T47D (cell line): ENCODE results near the gene OR2AT4.
"Not testable (repeated sequence)": the region's sequence is repeated elsewhere in the genome, so short reads cannot be mapped to it uniquely, and the experiment has no call there.

ENCODE experiments used
- DNase-seq, 2 experiments: peaks; one replicate each; pipeline versions ENCODE4 v3.0.0 to v3.0.0-alpha.2; 2011 to 2012; ENCODE audit warnings: low read depth in 1 of 2, low spot score in 1 of 2
- JUND ChIP-seq: IDR thresholded peaks from 2 replicates; pipeline ENCODE4 v1.6.1; 2012; ENCODE audit warnings: low read depth
- in situ Hi-C: cut with HindIII; loops from 2 replicates; pipeline ENCODE4 v1.10.0; 2016; ENCODE audit warnings: low sequenced_read_pairs, low pct_unique_long_range_greater_than_20kb

OR2AT4 gene

GRCh38 chr11:75097173-75097557, 489 bp upstream of the OR2AT4 start:
- no peak for TF ChIP-seq JUND
- in situ Hi-C loops = no loop called here

GRCh38 chr11:75094382-75094781, 2.3 kb downstream of the OR2AT4 start:
- in situ Hi-C loops = not testable (repeated sequence)

More at GRCh38 chr11:75097173-75097557, 489 bp upstream of the OR2AT4 start:
- DNase-seq = no peak

GRCh38 chr11:75090671-75091177, 6.0 kb downstream of the OR2AT4 start:
- no peak for TF ChIP-seq JUND
- in situ Hi-C loops = no loop called here
- no peak for DNase-seq

More at GRCh38 chr11:75094382-75094781, 2.3 kb downstream of the OR2AT4 start:
- DNase-seq = not testable (repeated sequence)

DNA sequence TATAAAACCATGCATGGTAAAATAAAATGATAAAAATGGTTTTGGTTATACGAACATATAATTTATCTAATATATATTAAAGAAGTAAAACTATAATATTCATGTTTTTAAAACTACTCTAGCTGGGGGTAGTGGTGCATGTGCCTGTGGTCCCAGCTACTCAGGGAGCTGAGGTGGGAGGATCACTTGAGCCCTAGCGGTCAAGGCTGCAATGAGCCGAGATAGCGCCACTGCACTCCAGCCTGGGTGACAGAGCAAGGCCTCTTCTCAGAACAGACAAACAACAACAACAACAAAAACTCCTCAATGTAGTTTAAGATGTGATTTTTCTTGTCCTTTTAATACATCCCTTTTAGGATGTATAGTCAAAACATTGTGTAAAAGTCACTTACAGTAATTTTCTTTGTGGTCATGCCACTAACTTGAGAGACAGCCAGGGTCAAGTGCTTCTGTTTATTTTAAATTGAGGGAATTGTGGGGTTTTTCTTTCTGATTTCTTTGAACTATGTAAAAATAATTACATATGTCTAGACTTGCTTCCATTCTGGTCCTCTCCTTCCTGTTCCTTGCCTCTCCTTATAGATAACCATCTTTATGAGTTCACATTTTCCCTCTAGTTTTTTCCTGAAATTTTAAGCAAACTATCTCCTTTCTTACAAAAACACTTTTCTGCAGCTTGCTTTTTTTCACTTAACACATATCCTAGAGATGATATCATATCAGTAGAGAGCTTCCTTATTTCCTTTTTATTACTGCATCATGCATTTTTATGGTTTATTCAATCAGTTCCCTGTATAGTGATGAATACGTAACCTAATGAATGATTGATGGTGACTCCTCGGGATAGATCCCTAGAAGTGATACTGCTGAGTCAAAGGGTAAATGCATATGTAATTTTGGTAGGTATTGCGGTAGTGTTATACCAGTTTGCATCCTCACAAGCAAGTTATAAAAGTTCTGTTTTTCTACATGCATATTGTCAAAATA, 9.1 kb downstream of the OR2AT4 start:
- no peak for DNase-seq
- in situ Hi-C loops = no loop called here
- no peak for TF ChIP-seq JUND

GRCh38 chr11:75084883-75085282, 11.8 kb downstream of the OR2AT4 start:
- in situ Hi-C loops = no loop called here
- TF ChIP-seq JUND = no peak
- DNase-seq = no peak

DNA sequence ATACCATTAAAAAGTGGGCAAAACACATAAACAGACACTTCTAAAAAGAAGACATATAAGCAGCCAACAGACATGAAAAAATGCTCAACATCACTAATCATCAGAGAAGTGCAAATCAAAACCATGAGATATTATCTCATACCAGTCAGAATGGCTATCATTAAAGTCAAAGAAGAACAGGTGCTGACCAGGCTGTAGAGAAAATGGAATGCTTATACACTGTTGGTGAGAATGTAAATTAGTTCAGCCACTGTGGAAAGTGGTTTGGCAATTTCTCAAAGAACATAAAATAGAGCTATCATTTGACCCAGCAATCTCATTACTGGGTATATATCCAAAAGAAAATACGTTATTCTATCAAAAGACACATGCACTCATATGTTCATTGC, 13.5 kb downstream of the OR2AT4 start:
- in situ Hi-C loops = no loop called here
- TF ChIP-seq JUND = no peak
- DNase-seq = no peak

DNA sequence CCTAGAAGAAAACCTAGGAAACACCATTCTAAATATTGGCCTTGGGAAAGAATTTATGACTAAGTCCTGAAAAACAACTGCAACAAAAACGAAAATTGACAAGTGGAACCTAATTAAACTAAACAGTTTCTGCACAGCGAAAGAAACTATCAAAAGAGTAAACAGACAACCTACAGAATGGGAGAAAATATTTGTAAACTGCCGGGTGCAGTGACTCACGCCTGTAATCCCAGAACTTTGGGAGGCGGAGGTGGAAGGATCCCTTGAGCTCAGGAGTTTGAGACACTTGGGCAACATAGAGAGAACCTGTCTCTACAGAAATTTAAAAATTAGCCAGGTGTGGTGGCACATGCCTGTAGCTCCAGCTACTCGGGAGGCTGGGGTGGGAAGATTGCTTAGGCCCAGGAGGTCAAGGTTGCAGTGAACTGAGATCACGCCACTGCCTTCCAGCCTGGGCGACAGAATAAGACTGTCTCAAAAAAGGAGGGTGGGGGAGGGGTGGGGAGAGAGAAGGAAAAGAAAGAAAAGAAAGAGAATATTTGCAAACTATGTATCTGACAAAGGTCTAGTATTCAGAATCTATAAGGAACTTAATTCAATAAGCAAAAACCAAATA, 14.0 kb downstream of the OR2AT4 start:
- in situ Hi-C loops = no loop called here
- no peak for DNase-seq
- no peak for TF ChIP-seq JUND

DNA sequence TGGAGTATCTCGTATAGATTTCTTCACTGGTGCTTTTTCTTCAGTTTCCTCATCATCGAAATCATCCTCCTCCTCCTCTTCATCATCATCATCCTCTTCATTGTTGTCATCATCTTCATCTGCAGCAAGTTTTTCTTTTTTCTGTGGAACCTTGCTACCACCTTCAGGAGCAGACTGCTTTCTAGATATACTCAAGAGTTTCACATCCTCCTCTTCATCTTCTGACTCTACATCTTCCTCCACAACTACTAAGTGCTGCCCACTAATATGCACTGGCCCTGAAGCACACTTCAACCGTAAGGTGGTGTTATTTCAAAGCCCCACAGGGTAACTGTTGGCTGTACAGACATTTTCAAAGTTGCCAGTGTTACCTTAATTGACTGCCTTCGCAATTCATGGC, 17.1 kb downstream of the OR2AT4 start:
- in situ Hi-C loops = no loop called here
- DNase-seq = no peak
- no peak for TF ChIP-seq JUND

DNA sequence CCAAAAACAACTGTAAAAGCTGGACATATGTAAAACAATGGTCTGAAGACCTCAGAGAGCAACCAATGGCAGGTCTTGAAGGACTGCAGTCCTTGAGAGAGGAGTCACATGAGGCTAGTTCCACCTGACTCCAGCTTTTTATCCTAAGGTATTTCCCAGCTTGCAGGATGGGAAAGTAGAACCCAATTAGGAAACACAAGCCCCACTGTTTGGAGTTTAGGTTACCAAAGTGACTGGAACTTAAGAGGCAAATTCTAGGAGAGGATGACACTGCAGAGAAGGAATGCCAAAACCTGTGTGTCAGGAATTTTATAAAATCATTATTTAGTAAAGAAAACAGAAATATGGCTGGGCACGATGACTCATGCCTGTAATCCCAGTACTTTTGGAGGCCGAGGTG, 18.4 kb downstream of the OR2AT4 start:
- TF ChIP-seq JUND = no peak
- peak in 1 of 2 experiments; percentile 16 for DNase-seq
- in situ Hi-C loops = no loop called here

DNA sequence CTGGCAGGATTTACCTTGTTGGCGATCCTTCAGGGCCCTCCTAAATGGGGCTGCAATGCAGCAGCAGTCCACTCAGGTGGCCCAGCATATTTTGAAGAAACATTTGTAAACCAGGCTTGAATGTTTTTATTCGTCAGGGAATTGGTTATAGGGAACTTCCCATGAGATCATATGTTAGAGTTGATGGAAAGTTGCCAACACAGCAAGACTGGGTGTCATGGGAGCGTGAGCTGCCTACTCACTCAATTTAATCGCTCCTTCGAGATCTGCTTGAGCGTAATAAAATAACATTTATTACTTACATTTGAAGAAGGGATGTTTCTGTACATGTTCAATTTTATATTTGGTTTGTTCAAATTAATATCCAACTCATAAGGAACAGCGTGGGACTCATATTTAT, 19.4 kb downstream of the OR2AT4 start:
- TF ChIP-seq JUND = no peak
- no peak for DNase-seq
- in situ Hi-C loops = no loop called here

GRCh38 chr11:75076671-75077070, 20.0 kb downstream of the OR2AT4 start:
- no peak for DNase-seq
- in situ Hi-C loops = no loop called here
- TF ChIP-seq JUND = no peak

GRCh38 chr11:75073459-75074190, 23.1 kb downstream of the OR2AT4 start:
- TF ChIP-seq JUND = no peak
- in situ Hi-C loops = no loop called here
- no peak for DNase-seq
